Astrocyte (in vitro differentiated cells and primary cell): Measurements from ENCODE around the gene SAE1.

ENCODE experiments used
- EZH2 ChIP-seq: IDR thresholded peaks from 2 replicates; pipeline ENCODE4 v1.6.1; 2012; ENCODE audit warnings: mild to moderate bottlenecking, low read length, inconsistent platforms; ENCODE audit not compliant: insufficient read depth
- TF ChIP-seq, protein P1 (sequence below): IDR thresholded peaks from 2 replicates; pipeline ENCODE4 v1.5.1; 2011; ENCODE audit warnings: low read depth, mild to moderate bottlenecking, inconsistent platforms, low read length, moderate library complexity; ENCODE audit not compliant: insufficient read depth

DNA sequence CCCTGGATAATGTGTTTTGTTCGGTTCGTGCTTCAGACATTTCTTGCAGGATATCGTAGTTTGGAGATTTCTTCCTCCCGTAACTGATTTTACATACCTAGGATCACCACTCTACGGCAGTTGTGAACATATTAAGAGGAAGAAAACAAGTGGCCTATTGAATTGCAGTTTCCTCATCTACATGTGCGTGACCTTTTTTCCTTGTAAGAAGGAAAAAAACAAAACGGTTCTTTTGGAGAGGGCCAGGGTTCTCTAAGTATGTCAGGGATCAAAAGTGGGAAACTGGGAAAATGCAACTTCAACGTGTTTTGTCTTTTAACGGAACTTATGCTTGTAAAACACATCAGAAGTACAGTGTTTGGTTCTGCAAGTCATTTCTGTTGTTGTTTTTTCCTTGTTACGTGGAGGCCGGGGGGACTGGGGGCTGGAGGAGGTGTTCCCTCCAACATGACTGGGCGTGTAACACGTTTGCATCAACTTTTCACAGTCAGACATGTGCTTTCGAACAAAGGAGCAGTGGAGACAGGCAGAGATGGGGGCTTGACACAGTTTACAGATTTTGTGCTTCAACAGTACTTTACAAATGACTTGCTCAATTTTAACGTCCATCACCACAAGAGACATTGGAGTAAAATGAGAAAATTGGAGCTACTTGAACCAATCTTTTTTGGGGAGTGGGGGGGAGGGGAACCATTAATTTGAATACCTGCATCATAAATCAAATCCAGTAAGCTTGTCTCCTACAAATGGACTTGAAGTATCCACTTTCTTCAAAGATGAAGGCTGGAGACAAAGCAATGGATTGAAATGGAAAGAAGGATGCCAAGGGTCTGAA is 20.9 kb upstream of the SAE1 start:
- TF ChIP-seq, protein P1, sequence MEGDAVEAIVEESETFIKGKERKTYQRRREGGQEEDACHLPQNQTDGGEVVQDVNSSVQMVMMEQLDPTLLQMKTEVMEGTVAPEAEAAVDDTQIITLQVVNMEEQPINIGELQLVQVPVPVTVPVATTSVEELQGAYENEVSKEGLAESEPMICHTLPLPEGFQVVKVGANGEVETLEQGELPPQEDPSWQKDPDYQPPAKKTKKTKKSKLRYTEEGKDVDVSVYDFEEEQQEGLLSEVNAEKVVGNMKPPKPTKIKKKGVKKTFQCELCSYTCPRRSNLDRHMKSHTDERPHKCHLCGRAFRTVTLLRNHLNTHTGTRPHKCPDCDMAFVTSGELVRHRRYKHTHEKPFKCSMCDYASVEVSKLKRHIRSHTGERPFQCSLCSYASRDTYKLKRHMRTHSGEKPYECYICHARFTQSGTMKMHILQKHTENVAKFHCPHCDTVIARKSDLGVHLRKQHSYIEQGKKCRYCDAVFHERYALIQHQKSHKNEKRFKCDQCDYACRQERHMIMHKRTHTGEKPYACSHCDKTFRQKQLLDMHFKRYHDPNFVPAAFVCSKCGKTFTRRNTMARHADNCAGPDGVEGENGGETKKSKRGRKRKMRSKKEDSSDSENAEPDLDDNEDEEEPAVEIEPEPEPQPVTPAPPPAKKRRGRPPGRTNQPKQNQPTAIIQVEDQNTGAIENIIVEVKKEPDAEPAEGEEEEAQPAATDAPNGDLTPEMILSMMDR, result no peak
- no peak for TF ChIP-seq EZH2
